H1 (cell line): ENCODE measurements around the gene CENPX. TPM values are rescaled to one million over a fixed set of nuclear protein-coding genes. Genes with fewer than 3 reads are reported as not detected.
A peak's percentile ranks its signal among the peaks of the same experiment; 100 is the strongest.

Experiments used
- CTCF ChIA-PET: fragments of 300-600 bp; sonication (Branson Sonifier 250); formaldehyde crosslinking; loops from one replicate; lab custom pipeline; 2021; ENCODE audit not compliant: partially characterized antibody; lab: Charles Lee
- POLR2A ChIA-PET: fragments of 300-600 bp; sonication (Branson Sonifier 250); formaldehyde crosslinking; loops from one replicate; lab custom pipeline; 2021; ENCODE audit warnings: inconsistent platforms; ENCODE audit not compliant: partially characterized antibody; lab: Charles Lee
- DNase-seq, 2 experiments: peaks; one replicate each; pipeline versions ENCODE4 v3.0.0 to v3.0.0-alpha.2; 2010 to 2022; ENCODE audit warnings: low spot score in 2 of 2, low read depth in 1 of 2, mixed read lengths in 1 of 2
- FAIRE-seq: peaks from 2 replicates; lab custom pipeline; 2011; peaks lifted over from hg19 to GRCh38; lab: Jason Lieb, UNC
- H2AFZ ChIP-seq: 2 replicates; pipeline ENCODE4 v1.8.1; 2012; ENCODE audit warnings: low read length, inconsistent platforms
- H2AK5ac ChIP-seq: 2 replicates; pipeline ENCODE4 v1.6.1; 2013; ENCODE audit warnings: low read depth, low read length
- H2BK120ac ChIP-seq: replicated peaks from 2 replicates; pipeline ENCODE3; 2013; ENCODE audit warnings: low read depth, low read length, inconsistent platforms
- H2BK12ac ChIP-seq: 2 replicates; pipeline ENCODE4 v1.6.1; 2013; ENCODE audit warnings: low read depth, low read length
- H2BK15ac ChIP-seq: 2 replicates; pipeline ENCODE4 v1.6.1; 2013; ENCODE audit warnings: low read length
- H2BK20ac ChIP-seq: 2 replicates; pipeline ENCODE4 v1.6.1; 2013; ENCODE audit warnings: low read length
- H2BK5ac ChIP-seq: 2 replicates; pipeline ENCODE4 v1.6.1; 2013; ENCODE audit warnings: low read depth, low read length
- H3K14ac ChIP-seq: 2 replicates; pipeline ENCODE4 v1.6.1; 2013; ENCODE audit warnings: inconsistent platforms; ENCODE audit not compliant: insufficient read length
- H3K18ac ChIP-seq: 2 replicates; pipeline ENCODE4 v1.6.1; 2013; ENCODE audit warnings: low read length; ENCODE audit errors: extremely low read depth
- H3K23ac ChIP-seq: 2 replicates; pipeline ENCODE4 v1.6.1; 2013; ENCODE audit warnings: inconsistent platforms; ENCODE audit not compliant: insufficient read length
- H3K23me2 ChIP-seq: 2 replicates; pipeline ENCODE4 v1.6.1; 2013; ENCODE audit warnings: low read depth, low read length
- H3K27ac ChIP-seq: 2 replicates; pipeline ENCODE4 v1.6.1; 2011; ENCODE audit warnings: low read depth, low read length, inconsistent platforms
- H3K27me3 ChIP-seq, 4 experiments: replicated peaks in 1 of 4; 1 replicate in 1 of 4; 2 replicates in 3 of 4; pipeline versions ENCODE4 v1.6.1 to v1.8.1; 2011 to 2013; ENCODE audit warnings: low read length in 3 of 4, mild to moderate bottlenecking in 3 of 4, inconsistent platforms in 2 of 4, mixed read lengths in 2 of 4, moderate library complexity in 1 of 4; ENCODE audit not compliant: control insufficient read depth in 3 of 4, insufficient read depth in 3 of 4; ENCODE audit errors: extremely low read depth in 1 of 4
- H3K36me3 ChIP-seq, 4 experiments: 2 replicates each; pipeline versions ENCODE4 v1.6.1 to v1.8.1; 2011 to 2013; ENCODE audit warnings: mild to moderate bottlenecking in 4 of 4, low read length in 3 of 4, moderate library complexity in 2 of 4, control low read depth in 1 of 4, inconsistent platforms in 1 of 4; ENCODE audit not compliant: insufficient read depth in 4 of 4, control insufficient read depth in 2 of 4
- H3K4ac ChIP-seq: replicated peaks from 2 replicates; pipeline ENCODE3; 2013; ENCODE audit warnings: low read length, low read depth, mixed read lengths, inconsistent platforms; ENCODE audit not compliant: insufficient read length
- H3K4me1 ChIP-seq, 4 experiments: replicated peaks in 1 of 4; 1 replicate in 1 of 4; 2 replicates in 3 of 4; pipeline versions ENCODE4 v1.6.1 to v1.8.1; 2011 to 2013; ENCODE audit warnings: low read length in 3 of 4, inconsistent platforms in 2 of 4, mixed read lengths in 1 of 4; ENCODE audit not compliant: insufficient read depth in 4 of 4, control insufficient read depth in 3 of 4
- H3K4me2 ChIP-seq, 2 experiments: 2 replicates each; pipeline versions ENCODE4 v1.6.1 to v1.8.1; 2011 to 2013; ENCODE audit warnings: low read depth in 2 of 2, low read length in 2 of 2, control low read depth in 1 of 2, inconsistent platforms in 1 of 2, mild to moderate bottlenecking in 1 of 2; ENCODE audit not compliant: insufficient read depth in 1 of 2
- H3K4me3 ChIP-seq, 4 experiments: fragments of 200-600, 300-600 bp in 1 of 4; sonication (generic), shearing (Covaris generic), sonication (Bioruptor Twin) in 1 of 4; 2 replicates each; pipeline versions ENCODE4 v1.5.1 to v1.8.1; 2011 to 2016; ENCODE audit warnings: low read length in 4 of 4, low read depth in 3 of 4, control low read depth in 2 of 4, inconsistent platforms in 2 of 4, mild to moderate bottlenecking in 2 of 4, mixed read lengths in 1 of 4, moderate library complexity in 1 of 4; ENCODE audit not compliant: insufficient read depth in 2 of 4; ENCODE audit errors: extremely low read depth in 1 of 4
- H3K56ac ChIP-seq: replicated peaks from 2 replicates; pipeline ENCODE3; 2013; ENCODE audit warnings: low read depth, mild to moderate bottlenecking, mixed read lengths, low read length, inconsistent platforms; ENCODE audit not compliant: insufficient read length
- H3K79me1 ChIP-seq: 2 replicates; pipeline ENCODE4 v1.6.1; 2013; ENCODE audit warnings: low read depth, low read length, control low read depth
- H3K79me2 ChIP-seq, 2 experiments: 2 replicates each; pipeline versions ENCODE4 v1.6.1 to v1.8.1; 2012 to 2013; ENCODE audit warnings: low read length in 2 of 2, mild to moderate bottlenecking in 2 of 2, inconsistent platforms in 1 of 2; ENCODE audit not compliant: insufficient read depth in 2 of 2, control insufficient read depth in 1 of 2
- H3K9ac ChIP-seq, 4 experiments: replicated peaks in 1 of 4; 1 replicate in 1 of 4; 2 replicates in 3 of 4; pipeline versions ENCODE4 v1.6.1 to v1.8.1; 2011 to 2013; ENCODE audit warnings: low read depth in 3 of 4, low read length in 3 of 4, control low read depth in 2 of 4, mild to moderate bottlenecking in 2 of 4, moderate library complexity in 2 of 4, inconsistent platforms in 1 of 4; ENCODE audit errors: extremely low read depth in 1 of 4
- H3K9me3 ChIP-seq, 2 experiments: 2 replicates each; pipeline versions ENCODE4 v1.6.1 to v1.8.1; 2012 to 2013; ENCODE audit warnings: mild to moderate bottlenecking in 2 of 2, moderate library complexity in 2 of 2, control low read depth in 1 of 2, inconsistent platforms in 1 of 2, low read depth in 1 of 2, low read length in 1 of 2, mixed read lengths in 1 of 2; ENCODE audit not compliant: insufficient read depth in 2 of 2
- H4K20me1 ChIP-seq, 2 experiments: replicated peaks in 1 of 2; 2 replicates each; pipeline versions ENCODE3 to v1.8.1; 2011 to 2013; ENCODE audit warnings: inconsistent platforms in 2 of 2, low read length in 2 of 2, mild to moderate bottlenecking in 1 of 2; ENCODE audit not compliant: insufficient read depth in 2 of 2, control insufficient read depth in 1 of 2
- H4K5ac ChIP-seq: 2 replicates; pipeline ENCODE4 v1.6.1; 2013; ENCODE audit warnings: low read length, low read depth, mixed read lengths, inconsistent platforms; ENCODE audit not compliant: insufficient read length
- H4K8ac ChIP-seq: 2 replicates; pipeline ENCODE4 v1.8.0; 2013; ENCODE audit warnings: mild to moderate bottlenecking, moderate library complexity, low read length, inconsistent platforms; ENCODE audit not compliant: insufficient read depth; ENCODE audit errors: extremely low read depth
- H4K91ac ChIP-seq: replicated peaks from 2 replicates; pipeline ENCODE3; 2013; ENCODE audit warnings: low read length, mixed read lengths, inconsistent platforms; ENCODE audit not compliant: insufficient read length
- TEAD4 ChIP-seq: IDR thresholded peaks from 2 replicates; pipeline ENCODE4 v1.6.1; 2012; ENCODE audit warnings: low read depth, low read length, inconsistent platforms, mixed read lengths
- WGBS, 2 experiments: shearing (Covaris generic) in 1 of 2; methylation state at CpG; one replicate each; pipeline versions ENCODE4 v1.1.6 to v1.1.7; 2013 to 2015; ENCODE audit warnings: low lambda C conversion rate in 2 of 2, mixed read lengths in 2 of 2, inconsistent platforms in 1 of 2, low coverage in 1 of 2, missing lambda C conversion rate in 1 of 2; ENCODE audit not compliant: insufficient replicate concordance in 2 of 2, insufficient coverage in 1 of 2, insufficient read length in 1 of 2; ENCODE audit errors: extremely low coverage in 1 of 2, missing lambda C conversion rate in 1 of 2; 5-methylcytosine and 5-hydroxymethylcytosine counted together
- polyA plus RNA-seq, 7 experiments: library from polyadenylated mRNA; depleted of rRNA in 3 of 7; stranded (reverse) in 5 of 7; unstranded in 2 of 7; fragments of >200 nt in 5 of 7; fragments of 200-250 nt in 2 of 7; gene quantifications; 1 replicate in 5 of 7; 2 replicates in 1 of 7; 4 replicates in 1 of 7; pipeline versions ENCODE4 v1.2.1 to v1.2.3, GENCODE V29; 2011 to 2013; ENCODE audit warnings: missing spikeins in 2 of 7, mixed read lengths in 2 of 7
- total RNA-seq: library from RNA; stranded (reverse); fragmentation: NEBNext Ultra II Directional; extraction: Animal tissue kit (Norgen Biotek cat#: 25700); gene quantifications from 2 replicates; pipeline ENCODE4 v1.2.1, GENCODE V29; 2021

CENPX gene
- total and polyA plus RNA-seq, 2 of the 8 experiments (the other 6 are each of a cell fraction or from before 2014, with no cell fraction given), result 116 to 122 TPM

GRCh38 chr17:82011617-82012187, 11.0 kb downstream of the CENPX start:
- no peak overlapping the region for H3K27ac ChIP-seq
- no peak overlapping the region for H3K23ac ChIP-seq
- no peaks in the 10 kb centered on the region for H3K23me2 ChIP-seq
- H4K91ac ChIP-seq, result no peak overlapping the region
- POLR2A ChIA-PET, result interaction anchor here (1.0 kb wide), 1 partner anchor 11 kb away, joined by 3 read pairs; the partner anchor contains the start of gene CENPX
- no peak overlapping the region for H3K4me3 ChIP-seq
- H3K4me2 ChIP-seq, result no peak overlapping the region
- H4K5ac ChIP-seq, result no peak overlapping the region
- no peak overlapping the region for H3K18ac ChIP-seq
- no peak overlapping the region for H2BK15ac ChIP-seq
- peak overlapping the region; percentile 17 for H4K8ac ChIP-seq
- 0 out of 7 replicates have a peak, but pooled peaks cover 0 to 1% (median 0%) of the 10 kb centered on the region in 4 experiments for H3K4me1 ChIP-seq
- H3K56ac ChIP-seq, result no peak overlapping the region
- no peak overlapping the region for H3K14ac ChIP-seq
- FAIRE-seq, result no peak
- H2BK120ac ChIP-seq, result no peak overlapping the region
- H2BK12ac ChIP-seq, result no peak overlapping the region
- no peak overlapping the region for H3K4ac ChIP-seq
- no peak overlapping the region; the same call in 1 of the 2 replicates for H2BK5ac ChIP-seq
- no peak overlapping the region for H3K9ac ChIP-seq
- no peaks in the 10 kb centered on the region for H3K9me3 ChIP-seq
- H2AFZ ChIP-seq, result no peak overlapping the region
- H3K36me3 ChIP-seq, result no peaks in the 10 kb centered on the region; a peak in 2 of 8 replicates
- H3K79me1 ChIP-seq, result no peaks in the 10 kb centered on the region; the same call in 1 of the 2 replicates
- no peak overlapping the region for H2BK20ac ChIP-seq
- 91% methylated on average over 18 of the region's 19 CpGs; no CpG with 5 or more reads in 1 of the 2 experiments for WGBS, 2 experiments
- no peak for DNase-seq
- H4K20me1 ChIP-seq, result peaks cover 5 to 7% of the 10 kb centered on the region in 2 experiments
- no peak overlapping the region for H2AK5ac ChIP-seq
- H3K79me2 ChIP-seq, result no peaks in the 10 kb centered on the region
- CTCF ChIA-PET, result interaction anchor here (1.2 to 1.4 kb wide), 2 partner anchors 9 to 16 kb away, joined by 5 to 7 read pairs; no protein-coding TSS in a partner anchor
- H3K27me3 ChIP-seq, result no peaks in the 10 kb centered on the region
- TF ChIP-seq TEAD4, result no peak
